Stimulated activated naive CD8-positive, alpha-beta T cell treated with anti-CD3 and anti-CD28 coated beads, Interleukin-15, amount 100 ng/mL, for 72 hours (primary cell): ENCODE data around the gene DRD2.

Experiments
- ATAC-seq: fragments of 150-1000 bp; cut with Tn5 transposase; 2 replicates; pipeline ENCODE4 v1.10.0; 2021; ENCODE audit warnings: mild to moderate bottlenecking, moderate library complexity
- DNase-seq, 2 donors: peaks; one replicate each; pipeline ENCODE4 v3.0.0; 2021 to 2022
- H3K27ac Mint-ChIP-seq, 2 donors: one replicate each; pipeline ENCODE4 v1.8.0; 2022; ENCODE audit warnings: mild to moderate bottlenecking in 2 of 2, mixed read lengths in 2 of 2, moderate library complexity in 2 of 2
- H3K27me3 Mint-ChIP-seq: one replicate; pipeline ENCODE4 v1.8.0; 2022; ENCODE audit warnings: mixed read lengths
- H3K4me1 Mint-ChIP-seq: one replicate; pipeline ENCODE4 v1.8.0; 2022; ENCODE audit warnings: mild to moderate bottlenecking, mixed read lengths
- H3K4me3 Mint-ChIP-seq, 2 donors: one replicate each; pipeline ENCODE4 v1.8.0; 2022; ENCODE audit warnings: mild to moderate bottlenecking in 2 of 2, mixed read lengths in 2 of 2, moderate library complexity in 1 of 2
- H3K9me3 Mint-ChIP-seq, 2 donors: one replicate each; pipeline ENCODE4 v1.8.0; 2022; ENCODE audit warnings: mixed read lengths in 2 of 2

DRD2 gene

DNA sequence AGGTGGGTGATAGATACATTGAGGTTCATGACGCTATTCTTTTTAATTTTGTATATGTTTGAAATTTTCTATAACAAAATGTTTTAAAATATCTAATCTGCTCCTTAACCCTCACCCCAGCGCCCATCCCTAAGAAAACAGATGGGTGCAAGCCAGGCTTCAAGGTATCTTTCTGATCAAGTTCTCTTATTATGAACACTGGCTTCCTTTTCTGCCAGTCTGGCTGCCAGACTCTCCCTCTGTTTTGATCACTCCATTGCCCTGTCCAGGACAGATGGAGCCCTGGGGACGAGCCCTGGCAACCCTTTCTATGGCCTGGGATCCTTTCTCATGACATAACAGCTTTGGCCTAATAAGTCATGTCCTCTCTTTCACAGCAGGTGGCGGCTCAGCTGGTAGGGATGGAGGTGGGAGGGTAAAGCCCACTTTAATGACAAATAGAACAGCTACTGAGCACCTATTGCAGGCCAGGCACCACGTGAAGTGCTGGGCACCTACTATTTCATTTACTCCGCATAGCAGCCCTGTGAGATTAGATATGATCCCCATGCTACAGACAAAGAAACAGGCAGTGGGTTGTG lies 38.4 kb downstream of the DRD2 start:
- no peak for DNase-seq
- ATAC-seq, result no peak
- Mint-ChIP-seq H3K9me3 (no peaks in the 10 kb centered on the region), H3K27ac (no peak overlapping the region), H3K4me1 (no peaks in the 10 kb centered on the region), H3K4me3 (no peak overlapping the region), H3K27me3 (peaks cover 9% of the 10 kb centered on the region)

- Mint-ChIP-seq H3K4me3 (no peak overlapping the region), H3K27me3 (peaks cover 5% of the 10 kb centered on the region), H3K27ac (no peak overlapping the region), H3K4me1 (no peaks in the 10 kb centered on the region), H3K9me3 (no peaks in the 10 kb centered on the region)
- DNase-seq (no peak), ATAC-seq (no peak)
Measured at GRCh38 chr11:113435190-113435968, 39.8 kb downstream of the DRD2 start.

DNA sequence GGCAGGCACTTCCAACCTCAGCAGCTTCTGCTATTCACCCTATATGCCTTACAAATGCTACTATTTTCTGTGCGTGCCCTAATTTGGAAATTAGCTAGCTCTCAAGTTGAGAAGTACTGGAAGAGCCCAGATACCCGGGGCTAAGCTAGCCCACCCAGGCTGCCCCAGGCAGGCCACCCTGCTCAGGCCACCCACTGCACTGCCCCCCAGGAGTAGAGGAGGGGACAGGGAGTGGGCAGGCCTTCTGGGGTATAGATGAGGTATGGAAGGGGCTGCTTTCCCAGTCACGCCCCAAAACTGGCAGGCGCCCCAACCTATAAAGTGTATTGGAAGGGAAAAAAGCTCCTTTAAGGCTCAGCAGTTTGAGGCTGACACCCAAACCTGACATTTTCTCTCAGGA lies 43.5 kb downstream of the DRD2 start:
- Mint-ChIP-seq H3K4me3 (no peak overlapping the region), H3K27ac (no peak overlapping the region), H3K9me3 (no peaks in the 10 kb centered on the region), H3K4me1 (no peaks in the 10 kb centered on the region), H3K27me3 (no peaks in the 10 kb centered on the region)
- DNase-seq (no peak), ATAC-seq (peak; percentile 19)

DNA sequence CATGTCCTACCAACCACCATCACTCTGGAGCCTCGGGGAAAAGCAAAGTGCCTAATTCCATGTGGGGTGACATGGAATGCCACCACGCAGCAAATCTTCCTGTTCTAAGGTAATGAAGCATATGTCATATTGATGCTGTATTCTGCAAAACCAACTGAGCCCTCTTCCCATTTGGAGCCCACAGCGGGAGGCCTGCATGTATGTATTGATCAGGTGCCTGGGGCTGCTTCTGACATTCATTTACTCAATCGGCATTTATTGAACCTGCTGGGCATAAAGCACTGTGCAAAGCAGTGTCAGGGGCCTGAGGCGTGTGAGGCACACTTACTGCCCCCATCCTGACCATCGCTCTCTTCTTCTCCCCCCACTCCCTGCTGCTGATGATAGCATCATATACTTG lies 48.5 kb downstream of the DRD2 start:
- no peak for ATAC-seq
- no peaks in the 10 kb centered on the region for H3K9me3 Mint-ChIP-seq
- H3K27ac Mint-ChIP-seq, result no peak overlapping the region
- no peaks in the 10 kb centered on the region for H3K27me3 Mint-ChIP-seq
- no peaks in the 10 kb centered on the region for H3K4me1 Mint-ChIP-seq
- H3K4me3 Mint-ChIP-seq, result no peak overlapping the region
- DNase-seq, result no peak

DNA sequence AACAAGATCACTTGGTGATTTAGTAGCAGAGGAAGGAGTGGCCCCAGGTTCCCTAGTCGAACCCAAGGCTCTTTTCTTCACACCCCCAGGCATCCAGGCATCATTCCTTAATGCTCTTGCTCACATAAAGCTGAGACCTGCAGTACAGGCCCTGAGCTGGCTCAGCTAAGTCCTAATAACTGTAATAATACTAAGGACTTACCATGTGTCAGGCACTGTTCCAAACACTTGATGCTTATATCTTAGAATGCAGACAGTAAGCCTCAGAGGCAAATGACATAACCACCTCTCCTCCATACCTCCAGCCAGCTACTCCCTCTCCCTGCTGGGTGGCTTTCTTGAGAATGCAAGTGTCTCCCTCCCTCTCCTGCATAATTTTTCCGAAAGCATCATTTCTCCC lies 54.4 kb downstream of the DRD2 start:
- no peaks in the 10 kb centered on the region for H3K4me1 Mint-ChIP-seq
- ATAC-seq, result no peak
- no peak for DNase-seq
- no peaks in the 10 kb centered on the region for H3K9me3 Mint-ChIP-seq
- no peak overlapping the region for H3K27ac Mint-ChIP-seq
- no peak overlapping the region for H3K4me3 Mint-ChIP-seq
- no peaks in the 10 kb centered on the region for H3K27me3 Mint-ChIP-seq

GRCh38 chr11:113419454-113420003 lies 55.7 kb downstream of the DRD2 start:
- Mint-ChIP-seq H3K27ac (no peak overlapping the region), H3K9me3 (no peaks in the 10 kb centered on the region), H3K4me3 (no peak overlapping the region), H3K4me1 (no peaks in the 10 kb centered on the region), H3K27me3 (no peaks in the 10 kb centered on the region)
- no peak for DNase-seq
- no peak for ATAC-seq

- DNase-seq (no peak), ATAC-seq (no peak)
- H3K27me3 Mint-ChIP-seq, result no peaks in the 10 kb centered on the region
- no peak overlapping the region for H3K27ac Mint-ChIP-seq
- no peak overlapping the region for H3K4me3 Mint-ChIP-seq
- no peaks in the 10 kb centered on the region for H3K9me3 Mint-ChIP-seq
- H3K4me1 Mint-ChIP-seq, result no peaks in the 10 kb centered on the region
Measured at GRCh38 chr11:113417428-113417827, 57.8 kb downstream of the DRD2 start.

DNA sequence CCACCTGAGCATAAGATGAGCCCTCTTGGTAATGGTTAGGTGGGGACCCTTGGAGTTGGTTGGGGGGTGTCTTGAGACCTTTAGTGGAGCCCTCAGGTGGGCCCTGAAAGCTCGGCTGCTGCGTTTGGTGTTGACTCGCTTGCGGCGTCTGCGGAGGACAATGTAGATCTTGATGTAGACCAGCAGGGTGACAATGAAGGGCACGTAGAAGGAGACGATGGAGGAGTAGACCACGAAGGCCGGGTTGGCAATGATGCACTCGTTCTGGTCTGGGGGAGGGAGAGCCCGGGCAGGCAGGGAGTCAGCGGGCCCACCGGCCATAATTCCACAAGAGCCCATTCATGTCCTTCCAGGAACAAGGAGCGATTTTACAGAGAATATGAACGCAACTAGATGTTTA lies 59.9 kb downstream of the DRD2 start:
- no peak for DNase-seq
- no peak overlapping the region for H3K4me3 Mint-ChIP-seq
- H3K27me3 Mint-ChIP-seq, result peaks cover 5% of the 10 kb centered on the region
- no peak for ATAC-seq
- H3K27ac Mint-ChIP-seq, result peak overlapping the region in 1 of 2 donors; percentile 22
- no peaks in the 10 kb centered on the region for H3K4me1 Mint-ChIP-seq
- no peaks in the 10 kb centered on the region for H3K9me3 Mint-ChIP-seq

- Mint-ChIP-seq H3K9me3 (no peaks in the 10 kb centered on the region), H3K4me3 (no peak overlapping the region)
Measured at GRCh38 chr11:113412675-113413074, 62.5 kb downstream of the DRD2 start.

GRCh38 chr11:113411536-113411935 lies 63.7 kb downstream of the DRD2 start:
- Mint-ChIP-seq H3K27ac (no peak overlapping the region), H3K9me3 (no peaks in the 10 kb centered on the region), H3K4me1 (no peaks in the 10 kb centered on the region), H3K27me3 (peaks cover 7% of the 10 kb centered on the region), H3K4me3 (no peak overlapping the region)
- ATAC-seq, result no peak
- DNase-seq, result no peak

More at GRCh38 chr11:113412675-113413074, 62.5 kb downstream of the DRD2 start:
- Mint-ChIP-seq H3K4me1 (no peaks in the 10 kb centered on the region), H3K27me3 (peaks cover 7% of the 10 kb centered on the region), H3K27ac (no peak overlapping the region)
- ATAC-seq, result no peak
- no peak for DNase-seq

GRCh38 chr11:113410414-113411135 lies 64.6 kb downstream of the DRD2 start:
- H3K27me3 Mint-ChIP-seq, result peaks cover 7% of the 10 kb centered on the region
- peak; percentile 11 for ATAC-seq
- H3K9me3 Mint-ChIP-seq, result no peaks in the 10 kb centered on the region

GRCh38 chr11:113409526-113409925 lies 65.7 kb downstream of the DRD2 start:
- H3K4me3 Mint-ChIP-seq, result no peak overlapping the region
- no peaks in the 10 kb centered on the region for H3K4me1 Mint-ChIP-seq
- no peaks in the 10 kb centered on the region for H3K9me3 Mint-ChIP-seq
- H3K27me3 Mint-ChIP-seq, result peaks cover 7% of the 10 kb centered on the region
- no peak for DNase-seq
- ATAC-seq, result no peak
- no peak overlapping the region for H3K27ac Mint-ChIP-seq

More at GRCh38 chr11:113410414-113411135, 64.6 kb downstream of the DRD2 start:
- no peak for DNase-seq
- no peaks in the 10 kb centered on the region for H3K4me1 Mint-ChIP-seq
- H3K27ac Mint-ChIP-seq, result no peak overlapping the region
- H3K4me3 Mint-ChIP-seq, result no peak overlapping the region

GRCh38 chr11:113408887-113409286 lies 66.3 kb downstream of the DRD2 start:
- H3K4me3 Mint-ChIP-seq, result no peak overlapping the region
- H3K27ac Mint-ChIP-seq, result no peak overlapping the region
- ATAC-seq, result no peak

GRCh38 chr11:113408206-113408605 lies 67.0 kb downstream of the DRD2 start:
- Mint-ChIP-seq H3K27ac (no peak overlapping the region), H3K27me3 (peaks cover 13% of the 10 kb centered on the region), H3K4me3 (no peak overlapping the region), H3K9me3 (no peaks in the 10 kb centered on the region), H3K4me1 (no peaks in the 10 kb centered on the region)
- DNase-seq, result no peak
- ATAC-seq, result no peak

More at GRCh38 chr11:113408887-113409286, 66.3 kb downstream of the DRD2 start:
- DNase-seq, result no peak
- Mint-ChIP-seq H3K27me3 (peaks cover 8% of the 10 kb centered on the region), H3K4me1 (no peaks in the 10 kb centered on the region), H3K9me3 (no peaks in the 10 kb centered on the region)

DNA sequence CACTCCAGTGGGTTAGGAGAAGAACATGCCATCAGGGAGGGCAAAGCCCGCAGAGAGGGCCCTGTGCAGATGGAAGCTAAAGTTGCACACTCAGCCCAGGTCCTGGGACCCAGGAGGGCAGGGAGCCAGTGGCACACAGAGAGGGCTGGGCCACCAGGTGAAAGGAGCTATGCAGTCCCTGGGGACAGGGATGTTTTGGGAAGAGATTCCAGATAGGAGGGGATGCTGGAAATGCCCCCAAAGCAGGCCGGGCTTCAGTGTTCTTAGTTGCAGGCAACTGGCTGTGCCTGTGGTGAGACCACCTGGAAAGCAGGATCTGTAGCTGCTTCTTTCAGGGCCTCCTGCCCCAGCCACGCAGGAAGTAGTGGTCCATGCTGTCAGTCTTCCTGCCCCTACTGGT lies 68.0 kb downstream of the DRD2 start:
- Mint-ChIP-seq H3K4me1 (no peaks in the 10 kb centered on the region), H3K27me3 (peaks cover 13% of the 10 kb centered on the region), H3K4me3 (no peak overlapping the region), H3K9me3 (no peaks in the 10 kb centered on the region), H3K27ac (no peak overlapping the region)
- ATAC-seq (no peak), DNase-seq (no peak)
